Measurements from ENCODE around the gene HTR2B.
"Not testable (repeated sequence)": the region's sequence is repeated elsewhere in the genome, so short reads cannot be mapped to it uniquely, and the experiment has no call there.

HTR2B gene

GRCh38 chr2:231093933-231094332 is 30.9 kb downstream of the HTR2B start:
- no peak for DNase-seq (ENCODE audit: low spot score)

DNA sequence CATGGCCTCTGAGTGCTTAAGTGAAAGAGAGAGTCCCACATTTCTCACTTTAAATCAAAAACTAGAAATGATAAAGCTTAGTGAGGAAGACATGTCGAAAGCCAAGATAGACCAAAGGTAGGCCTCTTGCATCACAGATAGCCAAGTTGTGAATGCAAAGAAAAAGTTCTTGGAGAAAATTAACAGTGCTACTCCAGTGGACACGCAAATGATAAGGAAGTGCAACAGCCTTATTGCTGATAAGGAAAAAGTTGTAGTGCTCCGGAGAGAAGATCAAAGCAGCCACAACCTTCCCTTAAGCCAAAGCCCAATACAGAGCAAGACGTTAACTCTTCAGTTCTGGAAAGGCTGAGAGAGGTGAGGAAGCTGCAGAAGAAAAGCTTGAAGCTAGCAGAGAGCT is 36.1 kb downstream of the HTR2B start:
- no peak for DNase-seq (ENCODE audit: low spot score)

- no peak for DNase-seq (ENCODE audit: low spot score)
Measured at GRCh38 chr2:231084565-231084964, 40.3 kb downstream of the HTR2B start.

DNA sequence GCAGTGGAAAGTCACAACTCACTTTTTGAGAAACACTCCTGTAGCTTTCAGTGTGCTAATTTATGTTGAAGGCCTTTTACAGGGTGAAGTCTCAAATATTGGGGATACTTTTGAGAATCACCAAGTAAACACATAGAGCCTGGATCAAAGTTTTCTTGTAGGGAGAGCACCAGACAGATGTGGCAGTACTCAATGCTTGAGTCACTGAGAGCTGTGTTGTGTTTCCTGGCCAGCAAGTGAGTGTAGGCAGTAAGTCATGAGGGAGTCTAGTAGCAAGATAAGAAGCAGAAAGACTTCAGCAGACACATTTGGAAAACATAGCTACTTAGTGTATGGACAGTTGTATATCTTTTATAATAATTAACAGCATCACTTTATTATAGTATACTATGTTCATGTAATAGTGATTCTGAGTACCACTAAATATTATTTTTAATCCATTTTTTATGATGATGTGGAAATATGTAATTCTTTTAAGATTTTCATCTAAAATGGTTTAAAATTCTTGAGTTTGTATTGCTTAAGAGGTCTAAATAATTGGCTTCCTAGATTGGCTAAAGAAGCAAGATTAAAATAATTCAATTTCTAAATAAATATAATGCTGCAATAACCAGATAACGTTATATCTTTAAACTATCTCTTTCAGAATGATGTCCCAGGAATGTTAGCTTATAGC is 55.3 kb downstream of the HTR2B start:
- no peak for DNase-seq (ENCODE audit: low spot score)

DNA sequence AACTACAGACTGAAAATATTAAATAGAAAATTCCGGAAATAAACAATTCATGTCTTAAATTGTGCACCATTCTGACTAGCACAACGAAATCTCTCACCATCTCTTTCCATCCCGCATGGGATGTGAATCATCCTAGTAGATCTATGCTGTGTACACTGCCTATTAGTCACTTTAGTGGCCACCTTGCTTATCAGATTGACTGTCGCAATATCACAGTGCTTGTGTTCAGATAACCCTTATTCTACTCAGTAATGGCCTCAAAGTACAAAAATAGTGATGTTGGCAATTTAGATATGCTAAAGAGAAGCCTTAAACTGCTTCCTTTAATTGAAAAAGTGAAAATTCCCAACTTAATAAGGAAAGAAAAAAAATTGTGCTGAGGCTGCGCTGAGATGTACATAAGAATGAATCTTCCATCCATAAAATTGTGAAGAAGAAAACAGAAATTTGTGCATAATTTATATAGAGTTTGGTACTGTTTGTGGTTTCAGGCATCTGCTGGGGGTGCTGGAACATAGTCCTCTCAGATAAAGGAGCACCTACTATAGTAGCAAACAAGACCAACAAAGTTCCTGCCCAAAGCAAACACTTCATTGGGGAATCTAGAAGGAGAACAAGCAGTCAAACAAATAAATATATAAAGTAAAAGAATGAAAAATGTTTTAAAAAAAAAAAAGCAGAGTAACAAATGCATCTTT is 56.2 kb downstream of the HTR2B start:
- DNase-seq (ENCODE audit: low spot score) = no peak

DNA sequence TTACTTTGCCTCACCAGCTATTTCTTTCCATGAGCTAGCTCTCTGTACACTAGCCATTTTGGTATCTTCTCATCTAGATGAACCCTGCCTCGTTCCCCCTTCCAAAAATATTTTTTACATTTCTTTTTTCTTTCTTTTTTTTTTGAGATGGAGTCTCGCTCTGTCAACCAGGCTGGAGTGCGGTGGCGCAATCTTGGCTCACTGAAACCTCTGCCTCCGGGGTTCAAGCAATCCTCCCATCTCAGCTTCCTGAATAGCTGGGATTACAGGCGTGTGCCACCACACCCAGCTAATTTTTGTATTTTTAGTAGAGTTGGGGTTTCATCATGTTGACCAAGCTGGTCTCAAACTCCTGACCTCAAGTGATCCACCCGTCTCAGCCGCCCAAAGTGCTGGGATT is 57.3 kb downstream of the HTR2B start:
- not testable (repeated sequence) for DNase-seq (ENCODE audit: low spot score)

DNA sequence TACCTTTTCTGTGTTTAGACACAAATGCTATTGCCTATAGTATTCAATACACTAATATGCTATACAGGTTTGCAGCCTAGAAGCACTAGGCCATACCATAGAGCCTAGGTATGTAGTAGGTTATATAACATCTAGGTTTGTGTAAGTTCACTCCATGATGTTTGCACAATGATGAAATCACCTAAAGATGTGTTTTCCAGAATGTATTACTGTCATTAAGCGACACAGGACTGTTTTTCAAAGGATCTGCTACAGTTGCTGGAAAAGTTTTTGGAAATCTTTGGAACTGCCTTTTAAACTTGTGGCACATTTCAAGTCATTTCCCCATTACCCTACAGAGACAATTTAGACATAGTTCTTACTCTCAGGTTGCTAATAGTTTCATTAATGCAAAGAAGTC is 58.9 kb downstream of the HTR2B start:
- DNase-seq (ENCODE audit: low spot score) = no peak

DNA sequence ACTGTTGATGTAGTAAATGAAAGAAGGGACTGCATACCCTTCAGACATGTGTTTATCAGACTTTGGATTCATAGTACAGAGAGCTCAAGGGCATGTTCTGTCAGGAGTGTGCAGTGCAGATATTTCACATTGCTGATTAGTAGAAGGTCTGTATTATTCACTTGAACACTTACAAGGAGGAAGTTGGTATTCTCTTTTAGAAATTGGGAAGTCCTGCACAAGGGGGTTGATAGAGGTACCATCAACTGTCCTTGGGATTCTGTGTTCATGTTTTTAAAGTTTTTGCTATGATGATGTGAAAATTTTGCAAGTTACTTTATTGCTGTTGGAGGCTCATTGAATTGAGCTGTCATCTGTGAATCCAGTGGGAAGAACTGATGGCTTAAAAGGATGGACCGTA is 61.5 kb downstream of the HTR2B start:
- no peak for DNase-seq (ENCODE audit: low spot score)

- DNase-seq (ENCODE audit: low spot score) = no peak
Measured at GRCh38 chr2:231062776-231063175, 62.1 kb downstream of the HTR2B start.

DNA sequence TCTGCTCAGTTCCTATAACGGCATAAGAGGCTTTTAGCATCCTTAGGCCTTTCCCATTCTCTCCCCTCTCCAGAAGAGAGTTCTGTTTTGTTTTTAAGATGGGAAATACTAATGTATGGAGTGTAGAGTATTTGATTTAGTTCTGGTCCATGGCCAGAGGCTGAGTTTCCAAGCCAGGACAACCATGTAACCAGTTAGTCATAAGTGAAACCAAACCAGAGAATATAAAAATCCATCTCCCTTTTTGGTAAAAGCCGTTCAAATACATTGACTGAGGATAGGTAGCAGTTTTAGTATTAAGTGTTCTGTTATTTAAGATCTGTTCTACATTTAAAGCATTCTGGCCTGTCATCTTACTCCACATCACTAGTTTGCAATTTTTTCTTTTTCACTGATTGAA is 65.1 kb downstream of the HTR2B start:
- no peak for DNase-seq (ENCODE audit: low spot score)

DNA sequence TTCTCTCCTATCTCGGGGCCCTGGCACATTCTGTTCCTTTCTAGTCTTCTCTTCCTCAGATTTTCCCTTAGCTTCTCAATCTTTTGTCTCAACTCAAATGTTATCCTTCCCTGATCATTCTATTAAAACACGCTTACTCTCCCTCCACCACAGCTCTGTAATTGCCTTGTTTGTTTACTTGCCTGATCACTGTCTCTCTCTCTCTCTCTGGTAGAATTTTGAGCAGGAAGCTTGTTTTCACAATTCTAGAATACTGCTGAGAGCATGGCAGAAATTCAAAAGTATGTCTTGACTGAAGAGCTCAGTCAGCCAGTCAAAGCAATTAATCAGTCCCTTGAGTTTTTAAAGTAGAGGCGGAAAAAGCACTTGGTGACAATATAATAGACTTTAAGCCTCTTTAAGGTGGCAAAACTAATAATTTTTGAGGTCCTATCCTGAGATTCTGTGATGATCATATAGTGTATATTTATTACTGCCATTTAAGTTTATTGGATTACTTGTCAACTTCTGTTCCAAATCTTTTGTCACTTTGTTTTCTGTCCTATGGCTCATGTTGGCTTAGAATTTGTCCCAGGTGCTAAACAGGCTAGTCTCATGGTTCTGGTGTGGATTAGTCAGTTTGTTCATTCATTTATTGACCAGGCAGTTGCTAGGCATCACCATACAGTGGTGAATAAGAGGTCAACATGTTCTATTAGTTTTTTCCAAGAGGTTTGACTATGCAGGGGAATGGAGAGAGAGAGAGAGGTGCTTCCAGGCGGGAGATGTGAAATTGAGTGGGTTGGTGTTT is 65.9 kb downstream of the HTR2B start:
- DNase-seq (ENCODE audit: low spot score) = no peak

Data from NAMALWA (cell line).